ENCODE data around the gene GPI.
"Not testable (repeated sequence)": the region's sequence is repeated elsewhere in the genome, so short reads cannot be mapped to it uniquely, and the experiment has no call there.

GPI gene

DNA sequence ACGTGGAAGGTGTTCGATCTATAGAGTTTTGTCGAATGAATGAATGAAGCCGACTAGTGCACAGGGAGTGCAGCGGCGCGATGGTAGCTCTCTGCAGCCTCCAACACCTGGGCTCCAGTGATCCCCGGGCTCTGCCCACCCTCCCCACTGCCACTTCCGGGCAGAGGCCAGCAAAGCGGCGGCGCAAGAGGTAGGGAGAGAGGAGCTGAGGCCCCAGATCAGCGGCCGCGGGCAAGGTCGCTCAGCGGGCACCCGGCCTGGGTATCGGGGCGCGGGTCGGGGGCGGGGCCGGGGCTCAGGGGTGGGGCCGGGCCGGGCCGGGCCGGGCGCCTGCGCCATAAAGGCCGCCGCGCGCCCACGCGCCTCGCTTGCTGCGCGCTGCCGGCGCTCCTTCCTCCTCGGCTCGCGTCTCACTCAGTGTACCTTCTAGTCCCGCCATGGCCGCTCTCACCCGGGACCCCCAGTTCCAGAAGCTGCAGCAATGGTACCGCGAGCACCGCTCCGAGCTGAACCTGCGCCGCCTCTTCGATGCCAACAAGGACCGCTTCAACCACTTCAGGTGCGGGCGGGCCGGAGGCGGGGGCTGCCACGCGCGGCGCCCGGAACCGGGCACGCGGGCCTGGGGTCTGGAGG lies at the start of gene GPI:
Gene GPI, plus strand, starts transcription at position 367 of the 633 bp plus-strand sequence. Its CDS starts 71 bp downstream, at position 438.
- peak; percentile 71 to 89 for DNase-seq

DNA sequence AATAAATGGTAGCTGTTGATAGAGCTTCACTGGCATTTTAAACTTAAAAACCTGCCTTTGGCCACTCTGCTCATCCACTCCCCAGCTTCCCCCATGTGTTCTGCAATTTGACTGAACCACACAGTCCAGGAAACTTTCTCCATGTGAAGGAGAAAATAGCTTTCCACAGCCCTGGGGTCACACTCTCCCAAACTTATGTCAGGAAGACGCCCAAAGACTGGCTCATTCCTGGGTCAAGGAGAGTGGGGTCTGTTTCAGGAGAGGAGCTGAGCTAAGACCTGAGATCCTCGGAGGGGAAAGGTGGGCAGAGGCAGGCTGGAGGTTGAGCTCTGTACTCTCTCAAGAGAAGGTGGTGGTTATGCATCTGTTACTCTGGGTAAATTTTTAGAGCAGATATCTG lies 48.7 kb upstream of the GPI start:
- DNase-seq: no peak

DNA sequence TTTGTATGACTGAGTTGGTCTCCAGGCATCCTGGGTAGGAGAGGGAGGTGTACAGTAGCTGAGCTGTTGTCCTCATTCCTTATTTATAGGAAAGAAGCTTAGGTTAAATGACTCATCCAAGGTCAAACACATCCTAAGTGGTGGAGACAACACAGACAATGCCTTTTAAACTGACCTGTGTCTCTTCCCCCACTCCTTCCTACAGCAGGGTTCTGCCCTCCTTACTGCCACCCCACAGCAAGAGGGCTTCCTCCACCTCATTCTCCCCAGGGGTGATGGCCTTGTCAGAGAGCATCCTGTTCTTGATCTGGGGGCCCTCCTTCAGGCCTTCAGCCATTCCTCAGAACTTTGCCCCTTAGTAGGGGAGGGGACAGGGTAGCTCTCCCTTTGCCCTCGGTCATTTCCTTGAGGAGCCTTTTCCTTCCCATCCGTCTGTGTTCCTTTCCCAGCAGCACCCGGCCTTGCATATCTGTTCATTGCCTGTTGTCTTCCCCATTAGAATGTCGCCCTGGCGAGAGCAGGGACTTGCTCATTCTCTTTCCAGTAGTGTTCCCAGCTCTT lies 48.2 kb upstream of the GPI start:
- DNase-seq: no peak

DNA sequence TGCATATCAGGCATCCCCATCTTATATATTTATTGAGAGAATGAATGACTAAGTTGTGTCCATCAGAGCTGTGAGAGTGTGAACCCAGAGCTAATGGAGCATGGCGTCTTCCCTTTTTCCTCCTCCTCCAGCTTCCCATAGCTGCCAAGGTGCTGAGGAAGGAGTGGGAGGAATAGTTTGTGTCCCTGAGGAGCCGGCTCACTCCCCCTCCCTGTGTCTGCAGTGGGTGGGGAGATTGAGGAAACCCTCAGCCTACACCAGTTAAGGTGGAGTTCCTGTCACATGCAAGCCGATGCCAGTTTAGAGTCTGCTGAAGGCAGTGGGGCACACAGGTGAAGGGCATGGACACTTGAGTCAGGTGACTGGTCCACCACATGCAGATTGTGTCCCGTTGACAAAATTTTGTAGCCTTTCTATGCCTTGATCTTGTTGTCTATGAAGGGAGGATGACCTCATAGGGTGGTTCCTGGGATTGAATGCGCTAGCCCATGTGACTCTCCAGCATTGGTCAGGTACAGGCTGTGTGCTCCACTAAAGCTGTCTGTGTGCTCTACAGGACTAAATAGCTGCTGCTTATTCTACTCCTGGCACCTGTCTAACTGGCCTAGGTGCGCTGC lies 47.6 kb upstream of the GPI start:
- no peak for DNase-seq

DNA sequence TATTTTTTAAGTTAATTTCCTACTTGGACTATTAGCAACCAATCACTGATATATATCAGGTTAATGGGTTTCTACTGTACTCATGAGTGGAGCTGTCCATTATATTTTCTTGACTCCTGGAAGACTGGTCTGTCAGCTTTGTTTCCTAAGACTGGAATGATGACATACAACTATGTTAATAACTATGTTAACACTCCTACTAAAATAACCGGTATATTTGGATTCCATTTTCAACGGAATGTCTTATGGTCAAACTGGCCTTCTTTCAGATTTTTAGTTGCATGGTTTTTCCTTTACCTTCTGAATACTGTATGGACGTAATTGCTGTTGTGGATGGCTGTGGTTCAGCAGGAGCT lies 45.8 kb upstream of the GPI start:
- DNase-seq: no peak

DNA sequence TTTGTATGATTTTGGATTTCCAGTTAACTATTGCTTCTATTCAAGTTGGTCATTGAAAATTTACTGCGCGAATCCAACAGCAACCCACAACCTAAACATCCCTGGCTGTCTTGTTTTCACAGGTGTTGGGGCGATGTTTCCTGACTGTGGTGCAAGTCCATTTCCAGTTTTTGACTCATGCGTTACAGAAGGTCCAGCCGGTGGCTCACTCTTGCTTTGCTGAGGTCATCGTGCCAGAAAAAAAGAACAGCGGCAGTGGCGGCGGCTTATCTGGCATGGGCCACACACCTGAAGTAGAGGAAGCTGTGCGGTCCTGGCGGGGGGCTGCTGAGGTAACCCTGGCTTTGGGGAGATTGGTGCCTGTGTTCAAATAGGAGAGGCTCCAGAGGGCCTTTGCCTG lies 45.2 kb upstream of the GPI start:
- no peak for DNase-seq

DNA sequence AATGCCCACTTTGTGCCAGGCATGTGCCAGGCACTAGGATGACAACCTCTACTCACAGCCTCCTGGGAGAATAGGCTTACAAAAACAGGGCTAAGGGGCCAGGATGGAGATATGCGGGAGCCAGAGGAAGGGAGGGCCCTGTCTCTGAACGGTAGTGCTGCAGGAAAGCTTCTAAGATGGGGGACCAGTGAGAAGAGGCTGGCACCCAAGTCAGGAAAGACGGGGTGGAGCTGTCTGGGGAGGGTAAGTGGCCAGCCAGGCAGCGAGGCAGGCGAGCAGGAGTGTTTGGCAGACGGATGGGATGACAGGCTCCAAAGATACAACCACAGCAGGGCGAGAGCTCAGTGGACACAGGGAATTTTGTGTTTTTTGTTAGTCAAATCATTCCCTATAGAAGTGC lies 44.7 kb upstream of the GPI start:
- no peak for DNase-seq

DNA sequence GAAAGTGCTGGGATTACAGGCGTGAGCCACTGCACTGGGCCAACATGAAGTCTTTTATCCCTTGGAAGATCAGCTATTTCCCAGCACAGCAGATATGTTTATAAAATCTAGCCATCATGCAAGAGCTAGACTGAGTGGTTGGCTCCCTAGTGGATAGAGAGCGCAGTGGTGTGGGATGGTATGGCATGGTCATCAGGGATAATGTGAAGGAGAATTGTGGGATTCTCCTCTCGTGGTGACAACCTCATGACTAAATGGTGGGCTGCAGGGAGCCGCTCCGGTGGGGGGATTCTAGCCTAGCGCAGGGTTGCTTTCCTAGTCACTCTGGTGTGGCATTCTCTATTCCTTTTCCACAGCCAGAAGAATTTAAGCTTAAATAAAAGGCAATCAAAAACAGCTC lies 43.3 kb upstream of the GPI start:
- DNase-seq: no peak

DNA sequence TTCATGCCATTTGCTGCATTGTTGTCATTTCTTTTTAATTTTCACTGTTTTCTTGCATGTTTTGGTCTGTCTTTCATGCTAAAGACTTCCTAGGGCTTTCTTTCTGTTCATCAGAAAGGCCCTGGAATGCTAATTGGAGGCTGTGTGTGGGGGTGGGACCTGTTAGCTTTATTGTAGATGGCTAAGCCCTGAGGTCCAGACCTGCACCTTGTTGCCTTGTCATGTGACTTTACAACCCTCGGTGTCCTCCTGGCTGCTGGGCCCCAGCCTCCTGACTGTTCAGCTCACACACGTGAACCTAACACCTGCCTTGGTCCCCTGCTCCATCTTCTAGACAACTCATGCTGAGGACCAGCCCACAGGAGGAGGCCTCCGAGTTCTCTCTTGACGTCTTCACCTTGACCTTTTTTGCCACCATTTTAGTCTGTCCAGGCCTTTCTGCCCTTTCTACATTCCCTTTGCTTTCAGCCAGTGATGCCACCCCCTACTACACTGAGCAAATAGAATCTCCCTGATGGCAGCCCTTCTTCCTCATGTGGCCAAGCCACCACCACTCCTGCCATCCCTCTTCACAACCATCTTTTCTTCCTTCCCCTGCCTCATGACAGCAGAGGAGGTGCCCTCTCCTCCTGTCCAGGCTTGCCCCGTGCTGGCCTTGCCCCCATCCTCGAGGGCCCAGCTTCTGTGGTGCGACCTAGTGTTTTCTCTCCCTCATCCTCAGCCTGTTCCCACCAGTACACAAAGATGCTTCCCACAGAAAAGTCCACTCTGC lies 41.4 kb upstream of the GPI start:
- DNase-seq: peak in 1 of 2 experiments; percentile 5

DNA sequence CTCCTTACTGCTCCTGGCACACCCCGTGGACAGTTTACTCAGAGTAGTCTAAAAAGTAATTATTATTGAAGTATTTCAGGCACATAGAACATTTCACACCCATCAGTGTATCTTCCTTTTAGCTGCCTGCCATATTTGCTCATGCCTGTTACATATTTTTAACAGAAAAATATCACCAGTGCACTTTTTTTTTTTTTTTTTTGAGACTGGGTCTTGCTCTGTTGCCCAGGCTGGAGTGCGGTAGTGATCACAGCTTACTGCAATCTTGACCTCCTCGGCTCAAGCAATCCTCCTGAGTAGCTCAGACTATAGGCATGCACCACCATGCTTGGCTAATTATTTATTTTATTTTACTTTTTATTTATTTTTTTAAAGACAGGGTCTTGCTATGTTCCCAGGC lies 40.7 kb upstream of the GPI start:
- DNase-seq: no peak

DNA sequence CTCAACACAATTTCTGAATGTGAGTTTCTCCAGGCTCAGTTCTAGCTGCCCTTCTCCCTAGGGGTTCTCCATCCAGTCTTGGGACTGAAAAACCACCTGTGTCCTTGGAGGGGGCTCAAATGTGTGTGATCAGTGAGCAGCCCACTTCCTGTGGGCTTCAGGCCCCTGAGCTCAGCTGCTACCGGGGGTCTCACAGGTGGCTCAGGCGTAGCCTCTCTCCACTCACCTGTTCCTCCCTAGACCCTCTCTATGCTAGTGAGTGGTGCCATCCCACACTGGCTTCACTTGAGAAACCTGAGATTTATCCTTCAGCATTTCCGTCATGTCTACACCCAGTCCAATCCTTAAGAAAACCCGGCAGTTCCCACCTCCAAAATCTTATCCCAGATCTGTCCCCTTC lies 39.8 kb upstream of the GPI start:
- no peak for DNase-seq

DNA sequence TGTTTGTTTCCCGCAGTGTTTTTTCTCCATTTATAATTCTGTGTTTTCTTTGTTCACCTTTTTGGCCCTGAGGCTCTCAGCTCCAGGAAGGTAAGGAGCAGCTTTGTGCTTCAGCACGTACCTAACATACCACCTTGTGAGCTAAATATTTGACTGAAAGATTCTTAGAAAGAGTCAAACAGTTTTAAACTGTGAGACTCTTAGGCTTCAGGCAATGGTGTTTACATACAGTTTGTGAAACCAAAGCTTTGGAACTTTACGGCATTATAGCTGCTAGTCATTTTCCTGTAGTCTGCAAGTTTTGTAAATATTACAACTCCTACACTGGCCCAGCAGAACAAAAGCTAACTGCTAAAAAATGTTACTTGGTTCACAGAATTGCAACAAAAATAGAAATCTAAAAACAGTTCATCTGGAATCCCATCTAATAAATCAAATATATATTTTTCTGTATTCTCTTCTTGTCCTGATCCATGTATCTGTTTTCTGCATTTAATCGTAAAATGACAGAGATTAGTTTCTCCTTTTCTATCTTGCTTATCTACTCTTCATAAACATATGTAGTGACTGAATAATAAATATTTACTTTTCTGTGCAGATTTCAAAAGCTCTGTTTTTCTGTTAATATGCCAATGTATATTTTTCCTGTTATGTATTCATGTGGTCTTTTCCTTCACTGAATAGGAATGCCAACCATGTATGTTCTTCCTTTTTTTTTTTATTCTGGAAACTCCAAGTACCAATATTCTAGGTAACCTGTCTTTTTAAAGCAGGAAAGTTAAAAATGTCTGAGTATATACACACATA lies 38.8 kb upstream of the GPI start:
- DNase-seq: no peak

DNA sequence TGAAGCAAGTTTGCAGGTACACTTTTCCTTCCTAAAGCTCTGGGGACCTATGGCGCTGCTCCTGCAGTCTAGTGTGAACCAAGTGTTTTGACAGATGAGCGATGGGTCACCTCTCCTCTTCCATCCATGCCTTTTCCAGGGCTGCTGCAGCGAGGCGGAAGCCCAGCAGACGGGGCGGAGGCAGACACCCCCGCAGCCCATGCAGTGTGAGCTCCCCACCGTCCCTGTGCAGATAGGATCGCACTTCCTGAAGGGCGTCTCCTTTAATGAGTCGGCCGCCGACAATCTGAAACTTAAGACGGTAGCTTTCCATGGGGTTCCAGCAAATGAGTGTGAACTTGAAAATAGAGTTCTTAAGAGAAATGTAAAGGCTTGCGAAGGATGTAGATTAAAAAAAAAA lies 37.1 kb upstream of the GPI start:
- no peak for DNase-seq

DNA sequence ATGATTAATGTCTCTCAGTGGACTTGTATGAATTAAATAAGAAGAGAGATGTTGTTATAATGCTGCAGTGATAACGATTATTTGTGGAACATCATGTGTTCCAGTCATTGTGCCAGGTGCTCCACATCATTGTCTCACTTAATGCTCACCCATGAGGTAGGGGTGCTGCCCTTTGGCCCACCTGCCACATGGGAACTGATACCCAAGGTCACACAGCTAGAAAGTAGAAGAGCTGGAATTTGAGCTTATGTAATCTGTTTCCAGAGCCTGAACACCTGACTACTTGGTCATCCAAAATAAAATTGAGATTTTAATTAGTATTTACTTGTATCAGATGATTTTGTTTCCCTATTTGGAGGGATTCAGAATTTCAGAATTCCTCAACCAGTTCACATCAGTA lies 36.0 kb upstream of the GPI start:
- DNase-seq: no peak

DNA sequence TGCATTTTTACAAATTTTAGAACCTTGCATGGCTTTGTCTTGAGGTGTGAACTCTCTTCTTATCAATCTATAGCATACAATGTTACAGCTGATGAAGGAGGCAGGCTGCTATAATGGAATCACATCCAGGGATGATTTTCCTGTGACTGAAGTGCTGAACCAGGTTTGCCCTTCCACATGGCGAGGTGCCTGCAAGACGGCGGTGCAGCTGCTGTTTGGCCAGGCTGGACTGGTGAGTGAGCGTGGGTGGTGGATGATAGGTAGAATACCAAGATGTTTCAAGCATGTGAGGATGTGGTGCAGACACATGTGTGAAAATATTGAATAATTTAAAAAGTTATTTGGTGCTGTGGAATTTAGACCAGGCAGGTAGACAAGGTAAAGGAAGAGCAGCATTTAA lies 34.9 kb upstream of the GPI start:
- no peak for DNase-seq

DNA sequence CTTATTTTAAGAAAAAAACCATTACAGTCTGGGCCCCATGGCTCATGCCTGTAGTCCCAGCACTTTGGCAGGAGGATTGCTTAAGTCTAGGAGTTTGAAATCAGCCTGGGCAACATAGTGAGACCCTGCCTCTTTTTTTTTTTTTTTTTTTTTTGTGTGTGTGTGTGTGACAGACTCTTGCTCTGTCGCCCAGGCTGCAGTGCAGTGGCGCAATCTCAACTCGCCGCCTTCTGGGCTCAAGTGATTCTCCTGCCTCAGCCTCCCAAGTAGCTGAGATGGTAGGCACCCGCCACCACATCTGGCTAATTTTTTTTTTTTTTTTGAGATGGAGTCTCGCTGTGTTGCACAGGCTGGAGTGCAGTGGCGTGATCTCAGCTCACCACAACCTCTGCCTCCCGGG lies 34.4 kb upstream of the GPI start:
- not testable (repeated sequence) for DNase-seq

DNA sequence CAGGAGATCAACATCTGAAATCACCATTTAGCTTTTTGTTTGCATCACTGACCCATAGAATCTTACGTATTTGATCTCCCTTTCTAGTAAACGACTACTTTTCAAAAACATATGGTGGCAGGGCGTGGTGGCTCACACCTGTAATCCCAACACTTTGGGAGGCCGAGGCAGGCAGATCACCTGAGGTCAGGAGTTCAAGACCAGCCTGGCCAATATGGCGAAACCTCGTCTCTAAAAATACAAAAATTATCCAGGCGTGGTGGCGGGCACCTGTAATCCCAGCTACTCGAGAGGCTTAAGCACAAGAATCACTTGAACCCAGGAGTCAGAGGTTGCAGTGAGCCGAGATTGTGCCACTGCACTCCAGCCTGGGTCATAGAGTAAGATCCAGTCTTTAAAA lies 33.4 kb upstream of the GPI start:
- DNase-seq: not testable (repeated sequence)

DNA sequence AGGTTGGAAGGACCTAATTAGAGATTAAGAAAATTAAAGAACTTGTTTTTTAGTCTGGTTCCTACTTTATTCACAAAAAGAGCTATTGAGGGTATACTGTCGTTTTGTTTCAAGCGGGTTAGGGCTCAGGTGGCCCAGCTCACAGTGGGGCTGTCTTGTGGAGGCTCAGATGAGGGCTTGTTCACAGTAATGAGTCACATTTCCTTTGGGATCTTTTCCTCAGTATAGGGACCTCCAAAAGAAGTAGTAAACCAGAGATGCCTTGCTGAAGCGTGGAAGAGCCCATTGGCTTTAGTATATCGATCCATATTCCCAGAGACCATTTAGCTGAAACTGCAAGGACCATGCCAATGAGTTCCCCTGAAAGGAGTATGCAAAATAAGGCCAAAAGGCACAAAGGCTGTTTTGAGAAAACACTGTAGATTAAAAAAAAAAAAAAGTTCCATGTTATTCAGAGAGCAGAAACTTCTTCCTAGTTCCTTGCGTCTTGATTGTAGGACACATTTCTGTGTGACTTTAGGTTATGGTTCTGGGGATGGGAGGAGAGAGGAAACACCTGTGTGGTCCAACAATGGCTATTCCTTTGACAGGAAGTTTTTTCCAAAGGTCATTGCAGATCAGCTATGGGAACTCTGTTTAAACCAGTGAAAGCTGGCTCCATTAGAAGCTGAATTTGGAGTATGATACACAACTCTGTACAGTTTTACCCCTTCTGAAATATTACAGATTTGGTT lies 32.8 kb upstream of the GPI start:
- no peak for DNase-seq

DNA sequence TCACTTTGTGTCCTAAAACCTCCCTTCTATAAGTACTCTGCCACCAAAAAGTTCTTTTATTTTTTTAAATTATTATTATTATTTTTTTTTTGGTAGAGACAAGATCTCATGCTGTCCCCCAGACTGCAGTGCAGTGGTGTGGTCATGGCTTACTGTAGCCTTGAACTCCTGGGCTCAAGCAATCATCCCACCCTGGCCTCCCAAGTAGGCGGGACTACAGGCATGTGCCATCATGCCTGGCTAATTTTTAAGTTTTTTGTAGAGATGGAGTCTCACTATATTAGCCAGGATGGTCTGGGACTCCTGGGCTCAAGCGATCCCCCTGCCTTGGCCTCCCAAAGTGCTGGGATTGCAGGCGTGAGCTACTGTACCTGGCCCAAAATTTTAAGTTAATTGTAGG lies 29.1 kb upstream of the GPI start:
- no peak for DNase-seq

DNA sequence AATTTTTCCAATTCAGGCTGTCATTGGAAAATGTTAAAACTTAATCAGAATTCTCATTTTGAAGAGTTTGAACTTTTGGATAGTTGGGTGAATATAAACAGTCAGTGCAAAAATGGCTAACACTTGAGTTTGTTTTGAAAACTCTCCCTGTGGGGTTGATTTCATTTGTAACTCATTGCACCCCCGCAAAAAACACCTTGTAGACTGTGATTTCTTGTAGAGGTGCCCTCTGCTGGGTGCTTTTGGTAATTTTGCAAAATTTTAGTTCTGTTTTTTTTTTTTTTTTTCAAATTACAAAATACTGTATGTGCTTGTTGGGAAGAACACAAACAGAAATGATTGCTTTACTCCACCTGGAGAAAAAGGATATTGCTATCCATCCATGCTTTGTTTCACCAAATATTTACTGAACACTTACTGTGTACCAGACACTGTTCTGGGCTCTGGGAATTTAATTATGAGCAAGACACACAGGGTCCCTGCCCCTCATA lies 28.2 kb upstream of the GPI start:
- peak in 1 of 2 experiments; percentile 37 for DNase-seq

DNA sequence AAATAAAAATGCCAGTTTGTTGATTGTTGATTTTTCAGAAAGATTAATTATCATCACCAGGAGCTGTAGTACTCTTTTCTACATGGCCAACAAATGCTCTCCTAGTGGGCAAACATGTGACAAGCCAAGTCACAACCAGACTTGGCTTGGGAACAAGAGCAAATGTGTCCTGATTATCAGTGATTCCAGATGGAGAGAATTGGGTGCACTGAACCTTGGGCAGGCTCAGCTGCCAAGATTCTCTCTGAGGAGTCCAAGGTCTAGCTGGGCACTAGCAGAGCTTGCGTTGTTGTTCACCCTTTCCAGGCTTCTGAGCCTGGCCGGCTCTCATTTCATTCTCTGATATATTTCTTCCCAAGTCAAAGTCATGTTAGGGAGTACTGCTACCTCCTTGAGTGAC lies 27.3 kb upstream of the GPI start:
- DNase-seq: no peak

DNA sequence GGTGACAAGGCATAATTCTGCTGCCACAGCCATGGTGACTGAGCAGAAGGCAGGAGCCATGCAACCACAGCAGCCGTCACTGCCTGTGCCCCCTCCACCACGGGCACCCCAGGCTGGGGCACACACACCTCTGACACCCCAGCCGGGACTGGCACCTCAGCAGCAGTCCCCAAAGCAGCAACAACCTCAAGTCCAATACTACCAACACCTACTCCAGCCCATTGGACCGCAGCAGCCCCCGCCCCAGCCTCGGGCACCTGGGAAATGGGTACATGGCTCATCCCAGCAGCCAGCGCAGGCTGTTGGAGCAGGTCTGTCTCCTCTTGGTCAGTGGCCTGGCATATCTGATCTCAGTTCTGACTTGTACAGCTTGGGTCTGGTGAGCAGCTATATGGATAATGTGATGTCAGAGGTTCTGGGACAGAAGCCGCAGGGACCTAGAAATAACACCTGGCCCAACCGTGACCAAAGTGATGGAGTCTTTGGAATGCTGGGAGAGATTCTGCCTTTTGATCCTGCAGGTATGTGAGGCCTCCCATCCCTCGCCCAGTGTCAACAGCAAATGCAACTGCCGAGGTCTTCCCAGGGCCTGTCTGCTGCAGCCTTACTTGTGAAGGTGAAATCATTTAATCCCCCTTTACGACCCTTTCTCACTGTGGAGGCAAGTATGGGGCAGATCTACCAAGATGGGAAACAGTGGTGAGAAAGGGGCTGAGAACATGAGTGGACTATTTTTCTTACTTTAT lies 22.9 kb upstream of the GPI start:
- DNase-seq: no peak
